ENCODE data around the gene STUM.

STUM gene

GRCh38 chr1:226563666-226564065, 15.1 kb downstream of the STUM start:
- DNase-seq = no peak

GRCh38 chr1:226565476-226565875, 16.9 kb downstream of the STUM start:
- no peak for DNase-seq

GRCh38 chr1:226566234-226566633, 17.7 kb downstream of the STUM start:
- DNase-seq = no peak

- no peak for DNase-seq
These were observed 18.2 kb downstream of the STUM start for GRCh38 chr1:226566760-226567159.

GRCh38 chr1:226568077-226568831, 19.7 kb downstream of the STUM start:
- no peak for DNase-seq

- DNase-seq = no peak
These were observed 20.6 kb downstream of the STUM start for GRCh38 chr1:226568975-226569741.

GRCh38 chr1:226569879-226570547, 21.4 kb downstream of the STUM start:
- DNase-seq = peak; percentile 26

GRCh38 chr1:226571893-226572292, 23.3 kb downstream of the STUM start:
- no peak for DNase-seq

- DNase-seq = no peak
These were observed 23.8 kb downstream of the STUM start for GRCh38 chr1:226572325-226572726.

- DNase-seq = no peak
These were observed 25.5 kb downstream of the STUM start for GRCh38 chr1:226574044-226574443.

GRCh38 chr1:226574591-226575435, 26.2 kb downstream of the STUM start:
- no peak for DNase-seq

GRCh38 chr1:226575436-226575720, 26.8 kb downstream of the STUM start:
- no peak for DNase-seq

- peak; percentile 30 for DNase-seq
These were observed 27.3 kb downstream of the STUM start for GRCh38 chr1:226575739-226576378.

GRCh38 chr1:226576601-226577000, 28.0 kb downstream of the STUM start:
- DNase-seq = no peak

- DNase-seq = no peak
These were observed 29.0 kb downstream of the STUM start for GRCh38 chr1:226577401-226578180.

- DNase-seq = peak; percentile 77
These were observed 30.5 kb downstream of the STUM start for GRCh38 chr1:226578946-226579578.

GRCh38 chr1:226579781-226580323, 31.3 kb downstream of the STUM start:
- DNase-seq = peak; percentile 17

GRCh38 chr1:226580625-226581270, 32.2 kb downstream of the STUM start:
- no peak for DNase-seq

GRCh38 chr1:226581650-226582330, 33.2 kb downstream of the STUM start:
- DNase-seq = no peak

GRCh38 chr1:226582966-226583365, 34.4 kb downstream of the STUM start:
- no peak for DNase-seq

All from hematopoietic multipotent progenitor cell treated with erythropoietin and hydrocortisone succinate and interleukin-3 and kit ligand, for 8 days (in vitro differentiated cells).